HEK293T (cell line): Measurements from ENCODE around the gene OR1D5.
A peak's percentile ranks its signal among the peaks of the same experiment; 100 is the strongest.

Experiments
- CTCF ChIA-PET: fragments of 350-600 bp; formaldehyde crosslinking; extraction: SDS; loops from one replicate; lab custom pipeline; 2021; ENCODE audit warnings: antibody characterized with exemption, inconsistent platforms; lab: Yijun Ruan, JAX
- POLR2A ChIA-PET: fragments of 350-600 bp; formaldehyde crosslinking; extraction: SDS; loops from one replicate; lab custom pipeline; 2020; ENCODE audit warnings: antibody characterized with exemption, inconsistent platforms; lab: Yijun Ruan, JAX
- DNase-seq: peaks from one replicate; pipeline ENCODE4 v3.0.0; 2012; ENCODE audit warnings: mixed read lengths; ENCODE audit errors: extremely low spot score
- ARNT ChIP-seq: fragments of 450-650 bp; IDR thresholded peaks from 2 replicates; pipeline ENCODE4 v1.6.1; 2017; ENCODE audit warnings: mild to moderate bottlenecking
- BHLHE40 ChIP-seq: fragments of 450-650 bp; IDR thresholded peaks from 2 replicates; pipeline ENCODE4 v1.6.1; 2016; ENCODE audit warnings: mild to moderate bottlenecking, moderate library complexity, borderline replicate concordance
- CTBP1 ChIP-seq: fragments of 450-650 bp; IDR thresholded peaks from 2 replicates; pipeline ENCODE4 v1.6.1; 2016; ENCODE audit warnings: borderline replicate concordance
- ELF4 ChIP-seq: fragments of 450-650 bp; IDR thresholded peaks from 2 replicates; pipeline ENCODE4 v1.6.1; 2017; ENCODE audit warnings: antibody characterized with exemption
- FOXA1 ChIP-seq: fragments of 450-650 bp; IDR thresholded peaks from 2 replicates; pipeline ENCODE4 v1.6.1; 2016; ENCODE audit warnings: mild to moderate bottlenecking
- FOXK2 ChIP-seq: fragments of 450-650 bp; IDR thresholded peaks from 2 replicates; pipeline ENCODE4 v1.6.1; 2016; ENCODE audit warnings: mild to moderate bottlenecking
- FOXM1 ChIP-seq: fragments of 450-650 bp; IDR thresholded peaks from 2 replicates; pipeline ENCODE4 v1.6.1; 2017; ENCODE audit warnings: mild to moderate bottlenecking, borderline replicate concordance
- HDGF ChIP-seq: fragments of 450-650 bp; IDR thresholded peaks from 2 replicates; pipeline ENCODE4 v1.6.1; 2017; ENCODE audit warnings: antibody characterized with exemption, borderline replicate concordance
- L3MBTL2 ChIP-seq: fragments of 450-650 bp; conservative IDR thresholded peaks from 2 replicates; pipeline ENCODE4 v1.6.1; 2016; ENCODE audit warnings: mild to moderate bottlenecking
- LEF1 ChIP-seq: fragments of 450-650 bp; IDR thresholded peaks from 2 replicates; pipeline ENCODE4 v1.6.1; 2017; ENCODE audit warnings: mild to moderate bottlenecking, borderline replicate concordance
- NFRKB ChIP-seq: fragments of 450-650 bp; IDR thresholded peaks from 2 replicates; pipeline ENCODE4 v1.6.1; 2016; ENCODE audit warnings: mild to moderate bottlenecking, moderate library complexity
- SP1 ChIP-seq: fragments of 450-650 bp; IDR thresholded peaks from 2 replicates; pipeline ENCODE4 v1.6.1; 2017
- SUZ12 ChIP-seq: fragments of 450-650 bp; IDR thresholded peaks from 2 replicates; pipeline ENCODE4 v1.6.1; 2016; ENCODE audit warnings: mild to moderate bottlenecking
- TARDBP ChIP-seq: fragments of 450-650 bp; IDR thresholded peaks from 2 replicates; pipeline ENCODE4 v1.6.1; 2016
- ZNF384 ChIP-seq: fragments of 450-650 bp; IDR thresholded peaks from 2 replicates; pipeline ENCODE4 v1.6.1; 2016
- TF ChIP-seq, protein P1 (sequence below): fragments of 450-650 bp; IDR thresholded peaks from 2 replicates; pipeline ENCODE4 v1.6.1; 2016

The OR1D5 gene

DNA sequence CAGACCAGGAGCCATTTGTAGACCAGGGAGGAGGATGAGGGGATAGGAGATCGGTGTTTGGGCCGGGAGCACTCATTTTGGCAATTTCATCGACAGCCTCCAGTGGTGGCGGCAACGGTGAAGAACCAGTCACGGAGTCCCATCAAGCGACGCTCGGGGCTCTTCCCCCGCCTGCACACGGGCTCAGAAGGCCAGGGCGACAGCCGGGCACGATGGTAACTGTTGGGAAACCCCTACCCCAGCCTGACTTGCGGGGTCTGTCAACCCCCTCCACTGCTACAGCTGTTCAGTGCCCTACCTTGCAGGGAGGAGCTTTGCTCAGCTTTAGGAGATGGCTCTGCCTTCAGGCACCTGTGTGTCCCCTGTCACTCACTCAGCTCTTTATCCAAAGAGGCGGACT, 43.0 kb downstream of the OR1D5 start:
- POLR2A ChIA-PET: no interaction called here
- CTCF ChIA-PET: no interaction called here
- TF ChIP-seq, protein P1, sequence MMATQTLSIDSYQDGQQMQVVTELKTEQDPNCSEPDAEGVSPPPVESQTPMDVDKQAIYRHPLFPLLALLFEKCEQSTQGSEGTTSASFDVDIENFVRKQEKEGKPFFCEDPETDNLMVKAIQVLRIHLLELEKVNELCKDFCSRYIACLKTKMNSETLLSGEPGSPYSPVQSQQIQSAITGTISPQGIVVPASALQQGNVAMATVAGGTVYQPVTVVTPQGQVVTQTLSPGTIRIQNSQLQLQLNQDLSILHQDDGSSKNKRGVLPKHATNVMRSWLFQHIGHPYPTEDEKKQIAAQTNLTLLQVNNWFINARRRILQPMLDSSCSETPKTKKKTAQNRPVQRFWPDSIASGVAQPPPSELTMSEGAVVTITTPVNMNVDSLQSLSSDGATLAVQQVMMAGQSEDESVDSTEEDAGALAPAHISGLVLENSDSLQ: no peak
- TF ChIP-seq NFRKB (no peak), FOXA1 (no peak), FOXK2 (no peak), FOXM1 (no peak), LEF1 (no peak), ELF4 (no peak), SUZ12 (no peak), L3MBTL2 (no peak), HDGF (no peak), BHLHE40 (no peak), ARNT (no peak), ZNF384 (no peak), SP1 (no peak), TARDBP (no peak)

DNA sequence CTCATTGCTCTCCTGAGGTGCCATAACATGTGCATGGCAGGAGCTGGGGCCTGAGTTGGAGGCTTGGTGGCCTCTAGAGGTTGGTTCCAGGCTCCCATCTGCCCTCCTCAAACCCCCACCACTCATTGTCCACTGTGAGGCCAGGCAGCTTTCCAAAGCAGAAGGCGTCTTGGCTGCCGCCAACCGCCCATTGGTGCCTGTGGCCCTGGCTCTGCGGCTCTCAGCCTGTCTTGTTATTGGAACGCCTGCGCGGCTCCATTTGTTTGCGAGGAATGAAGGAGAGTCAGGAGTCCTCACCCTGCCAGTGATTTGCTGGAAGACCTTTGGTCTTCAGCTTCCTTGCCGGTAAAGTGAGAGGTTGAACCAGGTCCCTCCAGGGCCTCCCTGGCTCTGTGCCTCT, 43.6 kb downstream of the OR1D5 start:
- CTCF ChIA-PET: no interaction called here
- POLR2A ChIA-PET: no interaction called here

More for the DNA sequence above, 43.0 kb downstream of the OR1D5 start:
- DNase-seq: no peak

DNA sequence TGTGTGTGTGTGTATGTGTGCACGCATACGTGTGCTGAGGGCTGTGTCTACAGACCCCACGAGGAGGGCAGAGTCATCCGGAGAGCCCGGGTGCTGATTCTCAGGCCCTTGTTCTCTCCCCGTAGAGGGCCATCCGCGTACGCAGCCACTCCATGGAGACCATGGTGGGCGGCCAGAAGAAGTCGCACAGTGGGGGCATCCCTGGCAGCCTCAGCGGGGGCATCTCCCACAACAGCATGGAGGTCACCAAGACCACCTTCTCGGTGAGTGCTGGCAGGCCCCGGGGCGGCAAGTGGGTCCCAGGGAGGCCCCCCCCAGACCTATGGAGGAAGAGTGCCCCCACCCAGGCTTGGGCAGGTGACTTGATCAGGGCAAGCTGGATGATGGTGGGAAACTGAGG, 45.5 kb downstream of the OR1D5 start:
- TF ChIP-seq L3MBTL2 (no peak), HDGF (no peak), SUZ12 (no peak), ZNF384 (no peak)
- POLR2A ChIA-PET: no interaction called here
- CTCF ChIA-PET: no interaction called here
- no peak for DNase-seq

More for the DNA sequence above, 43.6 kb downstream of the OR1D5 start:
- DNase-seq: no peak
- no peak for TF ChIP-seq SP1
- TF ChIP-seq HDGF: no peak
- TF ChIP-seq BHLHE40: no peak
- no peak for TF ChIP-seq ARNT
- no peak for TF ChIP-seq L3MBTL2
- no peak for TF ChIP-seq CTBP1
- TF ChIP-seq NFRKB: no peak
- TF ChIP-seq FOXA1: no peak

DNA sequence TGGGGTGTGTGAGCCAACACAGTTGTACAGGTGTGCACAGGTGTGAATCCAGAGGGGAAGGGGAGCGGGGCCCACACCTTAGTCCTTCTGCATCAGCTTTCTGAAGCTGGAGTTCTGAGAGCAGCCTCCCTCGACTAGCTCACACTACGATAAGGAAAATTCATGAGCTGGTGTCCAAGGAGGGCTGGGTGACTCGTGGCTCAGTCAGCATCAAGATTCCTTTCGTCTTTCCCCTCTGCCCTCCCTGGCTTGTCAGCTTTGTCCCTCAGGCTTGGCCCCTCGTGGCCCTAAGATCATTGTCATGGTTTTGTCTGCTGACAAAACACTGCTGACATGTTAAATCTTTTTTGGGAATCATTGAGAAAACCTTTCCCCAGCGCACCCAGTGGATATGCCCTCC, 47.5 kb downstream of the OR1D5 start:
- TF ChIP-seq ZNF384 (no peak), ARNT (no peak), SUZ12 (no peak), FOXM1 (no peak), ELF4 (no peak), SP1 (no peak), FOXK2 (no peak), TARDBP (no peak), FOXA1 (no peak), BHLHE40 (no peak), L3MBTL2 (no peak), LEF1 (no peak)
- TF ChIP-seq, protein P1: no peak
- CTCF ChIA-PET: no interaction called here
- no peak for DNase-seq
- POLR2A ChIA-PET: no interaction called here

DNA sequence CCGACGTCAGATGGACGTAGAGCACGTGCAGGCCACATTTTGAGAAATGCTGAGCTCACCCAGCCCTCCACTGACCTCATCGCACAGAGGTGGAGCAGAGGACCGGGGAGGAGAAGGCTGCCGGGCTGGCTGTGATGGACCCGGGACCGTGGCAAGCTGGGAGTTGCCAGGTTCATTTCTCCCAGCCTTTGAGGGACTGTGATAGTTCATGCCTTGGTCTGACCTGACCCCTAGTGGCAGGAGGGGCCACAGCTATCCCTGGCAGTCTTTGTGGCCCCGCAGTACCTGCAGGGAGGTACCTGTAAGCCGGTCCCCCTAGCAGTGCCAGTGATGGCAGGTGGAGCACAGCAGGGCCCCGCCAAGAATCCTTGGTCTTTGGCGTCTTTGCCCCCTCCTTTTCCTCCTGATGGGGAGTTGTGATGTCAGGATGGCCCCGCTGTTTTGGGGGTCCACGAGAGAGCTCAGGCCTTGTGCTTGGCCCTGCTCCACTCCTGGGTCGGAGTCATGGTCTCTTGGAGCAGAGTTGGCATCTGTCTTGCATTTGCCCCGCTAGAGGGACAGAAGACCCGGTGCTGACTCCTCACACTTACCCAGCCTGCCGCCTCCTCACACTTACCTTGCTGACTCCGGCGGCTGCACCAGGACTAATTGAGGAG, 50.4 kb downstream of the OR1D5 start:
- peak; percentile 79 for DNase-seq
- no peak for TF ChIP-seq SUZ12
- TF ChIP-seq ZNF384: no peak
- TF ChIP-seq SP1: no peak
- TF ChIP-seq FOXM1: no peak
- TF ChIP-seq HDGF: no peak
- CTCF ChIA-PET: interaction anchor here (0.6 to 1.6 kb wide), 7 partner anchors 10 to 630 kb away, joined by 3 to 9 read pairs (median 4); no protein-coding TSS in a partner anchor
- POLR2A ChIA-PET: no interaction called here
